Retinal pigment epithelial cell (primary cell): ENCODE measurements around the gene ANO7.

Experiments
- DNase-seq: peaks from one replicate; pipeline ENCODE4 v3.0.0-alpha.2; 2010; ENCODE audit warnings: low read depth
- H3K4me3 ChIP-seq: 2 replicates; pipeline ENCODE4 v1.5.1; 2011; ENCODE audit warnings: mild to moderate bottlenecking, low read length, control low read depth, moderate library complexity
- TF ChIP-seq, protein P1 (sequence below): conservative IDR thresholded peaks from 2 replicates; pipeline ENCODE4 v1.5.1; 2011; ENCODE audit warnings: low read depth, low read length, control low read depth, inconsistent platforms

The ANO7 gene

DNA sequence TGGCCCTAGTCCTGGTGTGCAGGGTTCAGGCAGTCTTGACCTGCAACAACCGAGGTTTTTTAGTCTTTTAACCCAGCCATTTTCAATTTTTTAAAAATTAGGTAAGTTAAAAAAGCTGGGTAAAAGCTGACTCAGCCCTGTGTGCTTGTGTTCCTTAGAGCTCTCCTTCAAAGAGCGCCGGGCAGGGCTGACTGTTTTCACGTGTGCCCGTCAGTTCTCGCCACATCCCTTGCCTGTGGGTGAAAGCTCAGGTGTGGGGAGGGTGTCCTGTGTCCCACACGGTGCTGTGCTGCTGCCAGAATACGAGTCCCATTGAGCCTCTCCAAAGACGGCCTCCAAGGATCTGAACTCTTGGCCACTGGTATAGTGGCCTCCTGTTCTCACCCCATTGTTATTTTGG lies 5.3 kb upstream of the ANO7 start:
- no peak overlapping the region for H3K4me3 ChIP-seq
- TF ChIP-seq, protein P1, sequence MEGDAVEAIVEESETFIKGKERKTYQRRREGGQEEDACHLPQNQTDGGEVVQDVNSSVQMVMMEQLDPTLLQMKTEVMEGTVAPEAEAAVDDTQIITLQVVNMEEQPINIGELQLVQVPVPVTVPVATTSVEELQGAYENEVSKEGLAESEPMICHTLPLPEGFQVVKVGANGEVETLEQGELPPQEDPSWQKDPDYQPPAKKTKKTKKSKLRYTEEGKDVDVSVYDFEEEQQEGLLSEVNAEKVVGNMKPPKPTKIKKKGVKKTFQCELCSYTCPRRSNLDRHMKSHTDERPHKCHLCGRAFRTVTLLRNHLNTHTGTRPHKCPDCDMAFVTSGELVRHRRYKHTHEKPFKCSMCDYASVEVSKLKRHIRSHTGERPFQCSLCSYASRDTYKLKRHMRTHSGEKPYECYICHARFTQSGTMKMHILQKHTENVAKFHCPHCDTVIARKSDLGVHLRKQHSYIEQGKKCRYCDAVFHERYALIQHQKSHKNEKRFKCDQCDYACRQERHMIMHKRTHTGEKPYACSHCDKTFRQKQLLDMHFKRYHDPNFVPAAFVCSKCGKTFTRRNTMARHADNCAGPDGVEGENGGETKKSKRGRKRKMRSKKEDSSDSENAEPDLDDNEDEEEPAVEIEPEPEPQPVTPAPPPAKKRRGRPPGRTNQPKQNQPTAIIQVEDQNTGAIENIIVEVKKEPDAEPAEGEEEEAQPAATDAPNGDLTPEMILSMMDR: no peak
- DNase-seq: no peak

GRCh38 chr2:241184901-241185300 lies 3.6 kb upstream of the ANO7 start:
- TF ChIP-seq, protein P1: no peak
- DNase-seq: no peak
- H3K4me3 ChIP-seq: no peak overlapping the region

GRCh38 chr2:241185961-241186360 lies 2.5 kb upstream of the ANO7 start:
- H3K4me3 ChIP-seq: no peak overlapping the region
- no peak for DNase-seq
- TF ChIP-seq, protein P1: no peak

DNA sequence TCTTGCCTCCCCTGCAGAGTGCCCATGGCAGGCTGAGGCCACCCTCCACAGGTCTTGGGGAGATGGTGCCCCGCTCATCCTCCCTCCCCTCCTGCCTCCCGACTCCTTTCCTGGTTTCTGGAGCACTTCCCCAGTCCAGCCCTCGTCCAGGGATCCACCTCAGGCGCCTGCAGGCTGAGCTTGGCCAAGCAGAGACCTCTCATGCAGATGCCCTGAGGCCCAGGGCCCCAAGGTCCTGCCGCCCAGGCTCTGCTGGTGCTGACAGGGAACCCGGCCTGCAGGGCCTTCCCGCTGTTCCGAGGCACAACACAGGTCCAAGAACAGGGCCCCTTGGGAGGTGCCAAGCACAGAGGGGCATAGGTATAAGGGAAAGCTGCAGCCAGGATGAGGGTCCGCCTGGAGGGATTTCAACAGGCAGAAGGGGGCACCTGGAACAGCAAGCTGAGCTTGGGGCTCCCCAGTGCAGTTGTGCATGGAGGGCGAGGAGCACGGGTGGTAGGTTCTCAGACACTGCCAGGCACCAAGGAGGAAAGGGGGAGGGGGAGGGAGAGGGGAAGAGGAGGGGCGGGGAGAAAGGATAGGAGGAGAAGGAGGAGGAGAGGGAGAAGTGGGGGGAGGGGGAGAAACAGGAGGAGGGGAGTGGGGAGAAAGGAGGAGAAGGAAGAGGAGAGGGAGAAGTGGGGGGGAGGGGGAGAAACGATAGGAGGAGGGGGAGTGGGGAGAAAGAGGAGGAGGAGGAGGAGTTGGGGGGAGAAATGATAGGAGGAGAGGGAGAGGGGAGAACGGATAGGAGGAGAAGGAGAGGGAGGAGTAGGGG lies 1.2 kb upstream of the ANO7 start:
- DNase-seq: no peak
- no peak overlapping the region for H3K4me3 ChIP-seq
- TF ChIP-seq, protein P1: no peak

DNA sequence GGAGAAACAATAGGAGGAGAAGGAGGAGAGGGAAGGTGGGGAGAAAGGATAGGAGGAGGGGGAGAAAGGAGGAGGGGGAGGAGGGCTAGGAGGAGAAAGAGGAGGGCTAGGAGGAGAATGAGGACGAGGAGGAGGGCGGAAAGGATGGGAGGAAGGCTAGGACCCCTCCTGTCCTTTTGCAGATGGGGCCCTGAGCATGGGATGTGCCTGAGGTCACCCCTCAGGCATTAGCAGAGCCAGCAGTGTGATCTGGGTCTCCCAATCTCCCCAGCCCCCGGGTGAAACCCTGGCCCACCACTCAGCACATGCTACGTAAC lies 601 bp upstream of the ANO7 start:
- DNase-seq: no peak
- TF ChIP-seq, protein P1: no peak

DNA sequence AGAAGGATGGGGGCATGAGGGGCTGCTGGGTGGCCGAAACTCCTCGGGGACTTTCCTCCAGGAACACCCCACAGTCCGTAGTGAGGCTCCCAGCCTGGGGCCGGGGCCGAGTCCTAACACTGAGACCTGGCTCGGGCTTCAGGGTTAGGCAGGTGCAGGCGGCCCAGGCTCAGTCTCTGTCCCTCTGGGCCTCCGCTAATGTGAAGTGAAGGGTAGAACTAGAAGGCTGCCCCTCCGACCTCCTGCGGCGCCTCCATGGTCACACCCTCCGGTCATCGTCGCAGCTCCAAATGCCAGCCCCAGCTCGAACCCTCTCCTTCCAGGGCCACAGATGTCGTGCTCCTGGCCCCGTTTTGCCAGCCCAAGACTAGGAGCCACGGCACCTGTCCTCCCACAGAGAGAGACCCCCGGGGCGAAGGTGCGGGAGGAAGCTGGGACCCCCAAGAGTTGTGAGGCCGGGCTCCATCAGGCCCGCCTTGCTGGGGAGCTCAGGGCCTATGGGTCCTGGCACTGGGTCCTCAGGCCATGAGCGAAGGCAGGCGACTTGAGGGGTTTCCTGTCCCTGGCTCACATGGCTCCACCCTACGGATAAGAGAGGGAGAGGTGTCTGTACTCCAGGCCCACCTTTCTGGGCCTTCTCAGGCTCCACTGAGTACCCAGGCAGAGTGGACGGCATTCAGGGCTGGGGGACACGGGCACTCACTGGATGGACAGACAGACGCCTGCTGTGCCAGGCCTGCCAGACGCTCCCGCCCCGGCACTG lies 797 bp downstream of the ANO7 start:
- DNase-seq: no peak

More for the DNA sequence above, 601 bp upstream of the ANO7 start:
- H3K4me3 ChIP-seq: no peak overlapping the region

More for the DNA sequence above, 797 bp downstream of the ANO7 start:
- TF ChIP-seq, protein P1: no peak
- no peak overlapping the region for H3K4me3 ChIP-seq
